Ectodermal cell (in vitro differentiated cells): Measurements from ENCODE around the gene MICU1.
A peak's percentile ranks its signal among the peaks of the same experiment; 100 is the strongest.
"Not testable (repeated sequence)": the region's sequence is repeated elsewhere in the genome, so short reads cannot be mapped to it uniquely, and the experiment has no call there.

Source experiments
- H3K27ac ChIP-seq: 2 replicates; pipeline ENCODE4 v1.7.0; 2013; ENCODE audit warnings: mild to moderate bottlenecking, low read depth, low read length; ENCODE audit not compliant: insufficient read depth, poor library complexity, severe bottlenecking
- H3K27me3 ChIP-seq: 2 replicates; pipeline ENCODE4 v1.7.0; 2013; ENCODE audit warnings: mild to moderate bottlenecking, low read length; ENCODE audit not compliant: insufficient read depth, control insufficient read depth, poor library complexity, severe bottlenecking
- H3K36me3 ChIP-seq: one replicate; pipeline ENCODE4 v1.7.0; 2013; ENCODE audit warnings: low read length; ENCODE audit not compliant: control insufficient read depth, insufficient read depth
- H3K4me1 ChIP-seq: one replicate; pipeline ENCODE4 v1.7.0; 2013; ENCODE audit warnings: low read length; ENCODE audit not compliant: control insufficient read depth, insufficient read depth
- H3K4me3 ChIP-seq: 2 replicates; pipeline ENCODE4 v1.7.0; 2013; ENCODE audit warnings: low read depth, low read length, control low read depth; ENCODE audit not compliant: insufficient read depth
- H3K9me3 ChIP-seq: 2 replicates; pipeline ENCODE4 v1.7.0; 2013; ENCODE audit warnings: mild to moderate bottlenecking, low read length, moderate library complexity; ENCODE audit not compliant: control insufficient read depth
- whole genome bisulfite sequencing, 2 experiments: methylation state at CpG; one replicate each; pipeline ENCODE4 v1.1.7; 2013; ENCODE audit warnings: missing lambda C conversion rate in 2 of 2; 5-methylcytosine and 5-hydroxymethylcytosine counted together

MICU1 gene

DNA sequence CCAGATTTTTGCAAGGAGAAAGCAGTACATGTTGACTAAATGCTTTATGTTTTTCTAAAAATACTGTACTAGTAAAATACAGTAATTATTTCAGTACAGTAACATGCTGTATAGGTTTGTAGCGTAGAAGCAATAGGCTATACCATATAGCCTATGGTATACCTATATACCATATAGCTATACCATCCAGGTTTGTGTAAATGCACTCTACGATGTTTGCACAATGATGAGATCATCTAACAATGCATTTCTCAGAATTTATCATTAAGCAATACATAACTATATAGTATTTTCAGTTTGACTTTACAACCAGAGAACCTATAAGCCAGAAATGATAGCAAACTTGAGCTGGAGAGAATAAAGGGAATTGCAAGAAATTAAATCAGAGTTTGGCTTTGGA is 161.4 kb downstream of the MICU1 start:
- no peaks in the 10 kb centered on the region for H3K4me1 ChIP-seq
- WGBS, 2 experiments: 50 to 86% methylated on average over 1 to 2 of the region's 2 CpGs
- H3K4me3 ChIP-seq: no peak overlapping the region
- H3K27ac ChIP-seq: no peak overlapping the region
- H3K9me3 ChIP-seq: no peaks in the 10 kb centered on the region
- no peaks in the 10 kb centered on the region for H3K36me3 ChIP-seq
- H3K27me3 ChIP-seq: no peaks in the 10 kb centered on the region

DNA sequence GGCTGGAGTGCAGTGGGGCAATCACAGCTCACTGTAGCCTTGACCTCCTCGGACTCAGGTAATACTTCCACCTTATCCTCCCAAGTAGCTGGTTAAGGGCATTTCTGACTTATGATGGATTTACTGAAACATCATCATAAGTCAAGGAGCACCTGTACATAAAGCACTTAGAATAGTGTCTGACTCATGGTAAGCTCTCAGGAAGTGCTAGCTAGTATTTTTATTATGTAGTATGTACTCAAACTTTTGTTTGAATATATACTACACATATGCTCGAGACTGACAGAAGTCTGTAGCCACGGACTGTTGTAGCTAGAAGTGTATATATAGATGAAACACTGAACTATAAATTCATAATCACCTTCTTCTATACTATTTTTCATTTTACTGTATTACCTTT is 163.6 kb downstream of the MICU1 start:
- Histone ChIP-seq H3K4me3 (no peak overlapping the region), H3K27ac (no peak overlapping the region), H3K27me3 (no peaks in the 10 kb centered on the region), H3K9me3 (no peaks in the 10 kb centered on the region), H3K4me1 (no peaks in the 10 kb centered on the region), H3K36me3 (no peaks in the 10 kb centered on the region)
- WGBS, 2 experiments: 87 to 92% methylated on average over 1 of the region's 3 CpGs

- WGBS, 2 experiments: 88 to 94% methylated on average over 2 of the region's 2 CpGs
- Histone ChIP-seq H3K9me3 (no peaks in the 10 kb centered on the region), H3K27me3 (no peaks in the 10 kb centered on the region), H3K4me3 (no peak overlapping the region), H3K36me3 (no peaks in the 10 kb centered on the region), H3K27ac (no peak overlapping the region), H3K4me1 (peaks cover 4% of the 10 kb centered on the region)
These were observed 164.8 kb downstream of the MICU1 start for GRCh38 chr10:72461085-72461484.

GRCh38 chr10:72460284-72460876 is 165.5 kb downstream of the MICU1 start:
- Histone ChIP-seq H3K4me1 (peaks cover 4% of the 10 kb centered on the region), H3K36me3 (no peaks in the 10 kb centered on the region), H3K27me3 (no peaks in the 10 kb centered on the region), H3K9me3 (no peaks in the 10 kb centered on the region), H3K4me3 (no peak overlapping the region), H3K27ac (no peak overlapping the region)

DNA sequence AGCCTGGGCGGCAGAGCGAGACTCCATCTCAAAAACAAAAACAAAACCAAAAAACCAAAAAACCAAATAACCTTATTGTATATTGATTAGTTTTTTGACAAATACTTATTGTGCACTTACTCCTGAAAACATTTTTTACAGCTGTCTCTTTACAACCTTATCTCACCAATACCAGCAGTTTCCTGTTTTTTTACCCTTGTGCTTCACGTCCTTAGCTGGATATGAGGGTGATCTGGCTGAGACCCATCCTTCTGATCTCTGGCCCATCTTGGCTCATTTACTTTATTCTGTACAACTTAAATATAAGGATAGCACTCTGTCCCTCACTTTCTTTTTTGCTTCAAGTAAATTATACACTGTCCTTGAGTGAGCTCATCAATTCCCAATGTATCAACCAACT is 166.6 kb downstream of the MICU1 start:
- H3K9me3 ChIP-seq: no peaks in the 10 kb centered on the region
- WGBS, 2 experiments: 75 to 93% methylated on average over 2 to 3 of the region's 3 CpGs
- H3K4me1 ChIP-seq: peaks cover 4% of the 10 kb centered on the region
- no peaks in the 10 kb centered on the region for H3K36me3 ChIP-seq
- H3K27me3 ChIP-seq: no peaks in the 10 kb centered on the region
- H3K27ac ChIP-seq: no peak overlapping the region
- H3K4me3 ChIP-seq: no peak overlapping the region

GRCh38 chr10:72455889-72456595 is 169.8 kb downstream of the MICU1 start:
- no peaks in the 10 kb centered on the region for H3K27me3 ChIP-seq
- peak overlapping the region; percentile 58 for H3K27ac ChIP-seq
- H3K36me3 ChIP-seq: no peaks in the 10 kb centered on the region
- 56 to 64% methylated on average over 1 to 2 of the region's 3 CpGs for WGBS, 2 experiments
- H3K4me1 ChIP-seq: peaks cover 4% of the 10 kb centered on the region
- H3K4me3 ChIP-seq: no peak overlapping the region
- no peaks in the 10 kb centered on the region for H3K9me3 ChIP-seq

GRCh38 chr10:72449941-72450441 is 175.9 kb downstream of the MICU1 start:
- Histone ChIP-seq H3K27ac (no peak overlapping the region), H3K4me1 (no peaks in the 10 kb centered on the region), H3K27me3 (no peaks in the 10 kb centered on the region), H3K9me3 (no peaks in the 10 kb centered on the region), H3K4me3 (no peak overlapping the region), H3K36me3 (no peaks in the 10 kb centered on the region)
- WGBS, 2 experiments: 92% methylated on average over 5 to 6 of the region's 6 CpGs

DNA sequence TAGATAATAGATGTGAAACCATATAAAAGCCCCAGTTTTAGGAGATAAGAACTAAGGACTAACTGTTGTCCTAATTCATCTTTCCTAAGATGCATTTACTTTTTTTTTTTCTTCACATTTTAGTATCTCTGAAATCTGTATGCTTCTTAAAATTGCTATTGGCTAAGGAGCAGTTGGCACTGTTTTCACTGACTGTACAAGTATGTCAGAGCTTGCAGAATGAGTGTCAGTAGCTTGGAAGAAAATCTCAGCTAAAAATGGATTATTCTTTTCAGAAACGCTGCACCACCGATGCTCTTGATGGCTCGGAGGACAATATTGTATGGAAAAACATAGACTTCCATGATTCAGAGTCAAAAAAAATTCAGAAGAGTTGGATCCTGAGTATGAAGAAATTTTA is 180.0 kb downstream of the MICU1 start:
- no peaks in the 10 kb centered on the region for H3K27me3 ChIP-seq
- no peaks in the 10 kb centered on the region for H3K9me3 ChIP-seq
- H3K27ac ChIP-seq: no peak overlapping the region
- H3K4me3 ChIP-seq: no peak overlapping the region
- H3K36me3 ChIP-seq: no peaks in the 10 kb centered on the region
- H3K4me1 ChIP-seq: no peaks in the 10 kb centered on the region
- 95 to 98% methylated on average over 3 of the region's 3 CpGs for WGBS, 2 experiments

- 95% methylated on average over 1 of the region's 3 CpGs for WGBS, 2 experiments
- not testable (repeated sequence) for H3K27ac ChIP-seq, H3K9me3 ChIP-seq, H3K4me3 ChIP-seq, H3K36me3 ChIP-seq, H3K27me3 ChIP-seq, H3K4me1 ChIP-seq
These were observed 182.9 kb downstream of the MICU1 start for GRCh38 chr10:72442969-72443368.

DNA sequence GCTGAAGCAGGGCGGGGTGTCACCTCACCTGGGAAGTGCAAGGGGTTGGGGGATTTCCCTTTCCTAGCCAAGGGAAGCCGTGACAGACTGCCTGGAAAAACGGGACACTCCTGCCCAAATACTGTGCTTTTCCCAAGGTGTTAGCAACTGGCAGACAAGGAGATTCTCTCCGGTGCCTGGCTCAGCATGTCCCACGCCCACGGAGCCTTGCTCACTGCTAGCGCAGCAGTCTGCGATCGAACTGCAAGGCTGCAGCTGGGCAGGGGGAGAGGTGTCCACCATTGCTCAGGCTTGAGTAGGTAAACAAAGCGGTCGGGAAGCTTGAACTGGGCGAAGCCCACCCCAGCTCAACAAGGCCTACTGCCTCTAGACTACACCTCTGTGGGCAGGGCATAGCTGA is 190.3 kb downstream of the MICU1 start:
- H3K9me3 ChIP-seq: no peaks in the 10 kb centered on the region
- H3K4me3 ChIP-seq: no peak overlapping the region

More for the DNA sequence above, 190.3 kb downstream of the MICU1 start:
- Histone ChIP-seq H3K27me3 (no peaks in the 10 kb centered on the region), H3K36me3 (no peaks in the 10 kb centered on the region), H3K4me1 (no peaks in the 10 kb centered on the region), H3K27ac (no peak overlapping the region)
- WGBS, 2 experiments: 89 to 90% methylated on average over 12 of the region's 12 CpGs
